ENCODE measurements around the gene E2F4. TPM values are rescaled to one million over a fixed set of nuclear protein-coding genes. Genes with fewer than 3 reads are reported as not detected.

E2F4 gene
- total and polyA plus RNA-seq, 2 donors: 46.9 to 47.7 TPM

GRCh38 chr16:67223992-67224391 lies 32.0 kb downstream of the E2F4 start:
- peaks cover 11 to 27% of the 10 kb centered on the region in 2 donors for H3K4me1 ChIP-seq (ENCODE audit: control insufficient read depth in 2 of 2, insufficient read depth in 2 of 2, low read length in 2 of 2)
- H3K4me3 ChIP-seq (ENCODE audit: low read length in 2 of 2): no peak overlapping the region
- no peak for DNase-seq (ENCODE audit: low read depth in 6 of 9, low spot score in 9 of 9)
- no peaks in the 10 kb centered on the region for H3K9me3 ChIP-seq (ENCODE audit: control insufficient read depth in 2 of 2, insufficient read depth in 1 of 2, low read length in 1 of 2)
- H3K27ac ChIP-seq (ENCODE audit: low read depth in 1 of 2, low read length in 1 of 2): no peak overlapping the region
- H3K36me3 ChIP-seq (ENCODE audit: control insufficient read depth in 2 of 2, insufficient read depth in 2 of 2, low read length in 1 of 2): peaks cover 8 to 10% of the 10 kb centered on the region in 2 donors
- 55% methylated on average over 3 of the region's 3 CpGs for WGBS
- H3K27me3 ChIP-seq (ENCODE audit: control insufficient read depth in 2 of 2, insufficient read depth in 1 of 2, low read length in 1 of 2): no peaks in the 10 kb centered on the region

- 13% methylated on average over 12 of the region's 12 CpGs for WGBS
- Histone ChIP-seq H3K27ac (ENCODE audit: low read depth in 1 of 2, low read length in 1 of 2) (peak overlapping the region in 1 of 2 donors; percentile 67), H3K36me3 (ENCODE audit: control insufficient read depth in 2 of 2, insufficient read depth in 2 of 2, low read length in 1 of 2) (peaks cover 31 to 33% of the 10 kb centered on the region in 2 donors), H3K27me3 (ENCODE audit: control insufficient read depth in 2 of 2, insufficient read depth in 1 of 2, low read length in 1 of 2) (no peaks in the 10 kb centered on the region), H3K9me3 (ENCODE audit: control insufficient read depth in 2 of 2, insufficient read depth in 1 of 2, low read length in 1 of 2) (no peaks in the 10 kb centered on the region), H3K4me1 (ENCODE audit: control insufficient read depth in 2 of 2, insufficient read depth in 2 of 2, low read length in 2 of 2) (peaks cover 11 to 27% of the 10 kb centered on the region in 2 donors), H3K4me3 (ENCODE audit: low read length in 2 of 2) (peak overlapping the region; percentile 90)
- no peak for DNase-seq (ENCODE audit: low read depth in 6 of 9, low spot score in 9 of 9)
Observed at GRCh38 chr16:67226295-67226803, 34.4 kb downstream of the E2F4 start.

GRCh38 chr16:67226804-67227566 lies 35.0 kb downstream of the E2F4 start, which contains the start of gene TMEM208:
TSS of gene TMEM208 (plus strand) at chr16:67227130. CDS start at chr16:67227219, 89 bp downstream.
- H3K27ac ChIP-seq (ENCODE audit: low read depth in 1 of 2, low read length in 1 of 2): peak within 1 kb of the TSS; percentile 20 to 86

GRCh38 chr16:67227567-67227921 lies 35.6 kb downstream of the E2F4 start:
- 18% methylated on average over 12 of the region's 12 CpGs for WGBS
- peak overlapping the region; percentile 90 for H3K4me3 ChIP-seq (ENCODE audit: low read length in 2 of 2)
- no peak for DNase-seq (ENCODE audit: low read depth in 6 of 9, low spot score in 9 of 9)

More at GRCh38 chr16:67226804-67227566, 35.0 kb downstream of the E2F4 start, which contains the start of gene TMEM208:
- H3K27me3 ChIP-seq (ENCODE audit: control insufficient read depth in 2 of 2, insufficient read depth in 1 of 2, low read length in 1 of 2): no peaks in the 10 kb centered on the region
- H3K4me1 ChIP-seq (ENCODE audit: control insufficient read depth in 2 of 2, insufficient read depth in 2 of 2, low read length in 2 of 2): peaks cover 11 to 27% of the 10 kb centered on the region in 2 donors
- peak within 1 kb of the TSS; percentile 90 for H3K4me3 ChIP-seq (ENCODE audit: low read length in 2 of 2)
- peak; percentile 94 to 99 (median 97) for DNase-seq (ENCODE audit: low read depth in 6 of 9, low spot score in 9 of 9)
- no peaks in the 10 kb centered on the region for H3K9me3 ChIP-seq (ENCODE audit: control insufficient read depth in 2 of 2, insufficient read depth in 1 of 2, low read length in 1 of 2)
- WGBS: under 1% methylated on average over 46 of the region's 46 CpGs
- peaks cover 37 to 40% of the 10 kb centered on the region in 2 donors for H3K36me3 ChIP-seq (ENCODE audit: control insufficient read depth in 2 of 2, insufficient read depth in 2 of 2, low read length in 1 of 2)

GRCh38 chr16:67228034-67228785 lies 36.3 kb downstream of the E2F4 start:
- DNase-seq (ENCODE audit: low read depth in 6 of 9, low spot score in 9 of 9): no peak
- H3K27ac ChIP-seq (ENCODE audit: low read depth in 1 of 2, low read length in 1 of 2): no peak overlapping the region
- no peaks in the 10 kb centered on the region for H3K9me3 ChIP-seq (ENCODE audit: control insufficient read depth in 2 of 2, insufficient read depth in 1 of 2, low read length in 1 of 2)
- peak overlapping the region in 1 of 2 donors; percentile 90 for H3K4me3 ChIP-seq (ENCODE audit: low read length in 2 of 2)
- H3K4me1 ChIP-seq (ENCODE audit: control insufficient read depth in 2 of 2, insufficient read depth in 2 of 2, low read length in 2 of 2): peaks cover 11 to 27% of the 10 kb centered on the region in 2 donors
- no peaks in the 10 kb centered on the region for H3K27me3 ChIP-seq (ENCODE audit: control insufficient read depth in 2 of 2, insufficient read depth in 1 of 2, low read length in 1 of 2)
- peaks cover 39 to 40% of the 10 kb centered on the region in 2 donors for H3K36me3 ChIP-seq (ENCODE audit: control insufficient read depth in 2 of 2, insufficient read depth in 2 of 2, low read length in 1 of 2)
- 98% methylated on average over 9 of the region's 9 CpGs for whole genome bisulfite sequencing

More at GRCh38 chr16:67227567-67227921, 35.6 kb downstream of the E2F4 start:
- H3K36me3 ChIP-seq (ENCODE audit: control insufficient read depth in 2 of 2, insufficient read depth in 2 of 2, low read length in 1 of 2): peaks cover 39 to 40% of the 10 kb centered on the region in 2 donors
- peak overlapping the region in 1 of 2 donors; percentile 20 for H3K27ac ChIP-seq (ENCODE audit: low read depth in 1 of 2, low read length in 1 of 2)
- peaks cover 11 to 27% of the 10 kb centered on the region in 2 donors for H3K4me1 ChIP-seq (ENCODE audit: control insufficient read depth in 2 of 2, insufficient read depth in 2 of 2, low read length in 2 of 2)
- H3K9me3 ChIP-seq (ENCODE audit: control insufficient read depth in 2 of 2, insufficient read depth in 1 of 2, low read length in 1 of 2): no peaks in the 10 kb centered on the region
- no peaks in the 10 kb centered on the region for H3K27me3 ChIP-seq (ENCODE audit: control insufficient read depth in 2 of 2, insufficient read depth in 1 of 2, low read length in 1 of 2)

GRCh38 chr16:67228905-67229304 lies 37.0 kb downstream of the E2F4 start:
- Histone ChIP-seq H3K27ac (ENCODE audit: low read depth in 1 of 2, low read length in 1 of 2) (no peak overlapping the region), H3K4me1 (ENCODE audit: control insufficient read depth in 2 of 2, insufficient read depth in 2 of 2, low read length in 2 of 2) (peaks cover 11 to 23% of the 10 kb centered on the region in 2 donors), H3K36me3 (ENCODE audit: control insufficient read depth in 2 of 2, insufficient read depth in 2 of 2, low read length in 1 of 2) (peaks cover 40 to 43% of the 10 kb centered on the region in 2 donors), H3K27me3 (ENCODE audit: control insufficient read depth in 2 of 2, insufficient read depth in 1 of 2, low read length in 1 of 2) (no peaks in the 10 kb centered on the region), H3K9me3 (ENCODE audit: control insufficient read depth in 2 of 2, insufficient read depth in 1 of 2, low read length in 1 of 2) (no peaks in the 10 kb centered on the region), H3K4me3 (ENCODE audit: low read length in 2 of 2) (no peak overlapping the region)
- WGBS: 97% methylated on average over 9 of the region's 9 CpGs
- no peak for DNase-seq (ENCODE audit: low read depth in 6 of 9, low spot score in 9 of 9)

- DNase-seq (ENCODE audit: low read depth in 6 of 9, low spot score in 9 of 9): no peak
- H3K36me3 ChIP-seq (ENCODE audit: control insufficient read depth in 2 of 2, insufficient read depth in 2 of 2, low read length in 1 of 2): peaks cover 40 to 49% of the 10 kb centered on the region in 2 donors
- no peaks in the 10 kb centered on the region for H3K9me3 ChIP-seq (ENCODE audit: control insufficient read depth in 2 of 2, insufficient read depth in 1 of 2, low read length in 1 of 2)
- peaks cover 11 to 17% of the 10 kb centered on the region in 2 donors for H3K4me1 ChIP-seq (ENCODE audit: control insufficient read depth in 2 of 2, insufficient read depth in 2 of 2, low read length in 2 of 2)
- H3K27me3 ChIP-seq (ENCODE audit: control insufficient read depth in 2 of 2, insufficient read depth in 1 of 2, low read length in 1 of 2): no peaks in the 10 kb centered on the region
- no peak overlapping the region for H3K4me3 ChIP-seq (ENCODE audit: low read length in 2 of 2)
- H3K27ac ChIP-seq (ENCODE audit: low read depth in 1 of 2, low read length in 1 of 2): no peak overlapping the region
- 98% methylated on average over 32 of the region's 32 CpGs for WGBS
Observed at GRCh38 chr16:67229906-67230808, 38.2 kb downstream of the E2F4 start.

GRCh38 chr16:67230809-67231660 lies 39.1 kb downstream of the E2F4 start:
- Histone ChIP-seq H3K9me3 (ENCODE audit: control insufficient read depth in 2 of 2, insufficient read depth in 1 of 2, low read length in 1 of 2) (no peaks in the 10 kb centered on the region), H3K4me1 (ENCODE audit: control insufficient read depth in 2 of 2, insufficient read depth in 2 of 2, low read length in 2 of 2) (peaks cover 11 to 16% of the 10 kb centered on the region in 2 donors), H3K4me3 (ENCODE audit: low read length in 2 of 2) (no peak overlapping the region), H3K27me3 (ENCODE audit: control insufficient read depth in 2 of 2, insufficient read depth in 1 of 2, low read length in 1 of 2) (no peaks in the 10 kb centered on the region), H3K36me3 (ENCODE audit: control insufficient read depth in 2 of 2, insufficient read depth in 2 of 2, low read length in 1 of 2) (peaks cover 43 to 56% of the 10 kb centered on the region in 2 donors), H3K27ac (ENCODE audit: low read depth in 1 of 2, low read length in 1 of 2) (no peak overlapping the region)
- whole genome bisulfite sequencing: 96% methylated on average over 12 of the region's 12 CpGs
- no peak for DNase-seq (ENCODE audit: low read depth in 6 of 9, low spot score in 9 of 9)

Data from thymus (tissue), 11 donors.